Kidney epithelial cell (primary cell): ENCODE results near the gene HOXD9. TPM values are rescaled to one million over a fixed set of nuclear protein-coding genes. Genes with fewer than 3 reads are reported as not detected.
A peak's percentile ranks its signal among the peaks of the same experiment; 100 is the strongest.

Experiments
- DNase-seq: peaks from one replicate; pipeline ENCODE4 v3.0.0-alpha.2; 2010; ENCODE audit warnings: low read depth
- H3K27me3 ChIP-seq: 2 replicates; pipeline ENCODE4 v1.6.0; 2011; ENCODE audit warnings: low read length; ENCODE audit not compliant: control insufficient read depth, insufficient read depth
- H3K36me3 ChIP-seq: 2 replicates; pipeline ENCODE4 v1.5.1; 2011; ENCODE audit warnings: low read length; ENCODE audit not compliant: control insufficient read depth, insufficient read depth
- H3K4me3 ChIP-seq: 2 replicates; pipeline ENCODE4 v1.5.1; 2011; ENCODE audit warnings: low read depth, mild to moderate bottlenecking, control low read depth, low read length
- total RNA-seq: library from RNA; depleted of rRNA; stranded (reverse); fragments of >200 nt; gene quantifications from 2 replicates; pipeline ENCODE4 v1.2.3, GENCODE V29; 2015
- TF ChIP-seq, protein P1 (sequence below): IDR thresholded peaks from 2 replicates; pipeline ENCODE4 v1.5.1; 2011; ENCODE audit warnings: mild to moderate bottlenecking, moderate library complexity, low read length, control low read depth, inconsistent platforms; ENCODE audit not compliant: insufficient read depth, poor library complexity, severe bottlenecking

HOXD9 gene
- total RNA-seq, 1 donor from 2014 or later, result 12.2 TPM

DNA sequence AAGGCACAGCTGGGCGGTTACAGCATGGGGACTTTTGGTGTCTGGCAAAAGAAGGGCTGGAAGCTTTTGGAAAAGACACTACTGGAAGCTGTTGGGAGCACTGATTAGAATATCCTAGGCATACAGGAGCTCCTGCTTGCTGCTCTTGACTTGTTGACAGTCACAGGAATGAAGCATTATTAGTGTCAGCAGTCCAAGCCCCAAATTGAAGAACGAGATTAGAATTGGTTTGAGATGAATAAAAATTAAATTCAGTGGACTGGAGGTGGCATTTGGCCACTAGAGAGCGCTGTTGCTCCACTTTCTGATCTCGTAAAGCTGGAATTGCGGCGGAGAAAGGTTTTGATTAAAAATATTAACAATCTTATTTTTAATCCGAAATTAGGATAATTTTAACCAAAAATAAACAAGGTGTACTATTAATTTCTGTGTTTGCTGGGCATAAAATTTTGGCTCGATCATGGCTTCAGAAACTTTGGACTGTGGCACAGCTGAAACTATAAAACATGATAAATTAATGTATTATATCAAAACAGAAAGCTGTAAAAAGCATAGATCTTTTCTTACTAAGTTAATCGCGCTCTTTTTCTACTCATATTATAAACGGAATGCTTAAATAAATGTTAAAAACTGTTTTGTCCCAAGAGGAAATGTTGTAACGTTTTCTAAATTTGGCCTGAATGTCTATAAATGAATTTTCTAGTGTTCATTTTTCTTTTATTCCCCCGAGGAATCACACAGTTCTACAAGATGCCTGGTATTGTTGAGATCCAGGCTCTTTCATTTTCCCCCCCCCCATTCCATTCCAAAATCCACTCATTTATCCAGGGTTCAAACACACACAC, 4.6 kb downstream of the HOXD9 start:
- Histone ChIP-seq H3K27me3 (no peaks in the 10 kb centered on the region), H3K36me3 (no peaks in the 10 kb centered on the region), H3K4me3 (peak overlapping the region; percentile 67)
- TF ChIP-seq, protein P1, sequence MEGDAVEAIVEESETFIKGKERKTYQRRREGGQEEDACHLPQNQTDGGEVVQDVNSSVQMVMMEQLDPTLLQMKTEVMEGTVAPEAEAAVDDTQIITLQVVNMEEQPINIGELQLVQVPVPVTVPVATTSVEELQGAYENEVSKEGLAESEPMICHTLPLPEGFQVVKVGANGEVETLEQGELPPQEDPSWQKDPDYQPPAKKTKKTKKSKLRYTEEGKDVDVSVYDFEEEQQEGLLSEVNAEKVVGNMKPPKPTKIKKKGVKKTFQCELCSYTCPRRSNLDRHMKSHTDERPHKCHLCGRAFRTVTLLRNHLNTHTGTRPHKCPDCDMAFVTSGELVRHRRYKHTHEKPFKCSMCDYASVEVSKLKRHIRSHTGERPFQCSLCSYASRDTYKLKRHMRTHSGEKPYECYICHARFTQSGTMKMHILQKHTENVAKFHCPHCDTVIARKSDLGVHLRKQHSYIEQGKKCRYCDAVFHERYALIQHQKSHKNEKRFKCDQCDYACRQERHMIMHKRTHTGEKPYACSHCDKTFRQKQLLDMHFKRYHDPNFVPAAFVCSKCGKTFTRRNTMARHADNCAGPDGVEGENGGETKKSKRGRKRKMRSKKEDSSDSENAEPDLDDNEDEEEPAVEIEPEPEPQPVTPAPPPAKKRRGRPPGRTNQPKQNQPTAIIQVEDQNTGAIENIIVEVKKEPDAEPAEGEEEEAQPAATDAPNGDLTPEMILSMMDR, result peak; percentile 66
- no peak for DNase-seq

DNA sequence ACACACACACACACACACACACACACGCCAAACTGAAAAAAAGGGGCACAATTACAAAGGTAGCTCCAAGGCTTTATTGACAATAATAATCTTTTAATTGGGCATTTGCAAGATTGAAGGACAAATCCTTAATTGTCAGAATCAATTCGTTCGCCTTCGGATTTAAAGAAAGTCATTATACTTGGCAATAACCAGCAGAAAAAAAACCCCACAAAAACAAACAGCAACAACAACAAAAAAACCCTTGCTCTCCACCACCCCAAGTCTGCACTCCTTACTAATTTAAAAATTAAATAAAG, 5.2 kb downstream of the HOXD9 start:
- TF ChIP-seq, protein P1, result no peak
- Histone ChIP-seq H3K27me3 (no peaks in the 10 kb centered on the region), H3K36me3 (no peaks in the 10 kb centered on the region), H3K4me3 (peak overlapping the region; percentile 67)
- no peak for DNase-seq

DNA sequence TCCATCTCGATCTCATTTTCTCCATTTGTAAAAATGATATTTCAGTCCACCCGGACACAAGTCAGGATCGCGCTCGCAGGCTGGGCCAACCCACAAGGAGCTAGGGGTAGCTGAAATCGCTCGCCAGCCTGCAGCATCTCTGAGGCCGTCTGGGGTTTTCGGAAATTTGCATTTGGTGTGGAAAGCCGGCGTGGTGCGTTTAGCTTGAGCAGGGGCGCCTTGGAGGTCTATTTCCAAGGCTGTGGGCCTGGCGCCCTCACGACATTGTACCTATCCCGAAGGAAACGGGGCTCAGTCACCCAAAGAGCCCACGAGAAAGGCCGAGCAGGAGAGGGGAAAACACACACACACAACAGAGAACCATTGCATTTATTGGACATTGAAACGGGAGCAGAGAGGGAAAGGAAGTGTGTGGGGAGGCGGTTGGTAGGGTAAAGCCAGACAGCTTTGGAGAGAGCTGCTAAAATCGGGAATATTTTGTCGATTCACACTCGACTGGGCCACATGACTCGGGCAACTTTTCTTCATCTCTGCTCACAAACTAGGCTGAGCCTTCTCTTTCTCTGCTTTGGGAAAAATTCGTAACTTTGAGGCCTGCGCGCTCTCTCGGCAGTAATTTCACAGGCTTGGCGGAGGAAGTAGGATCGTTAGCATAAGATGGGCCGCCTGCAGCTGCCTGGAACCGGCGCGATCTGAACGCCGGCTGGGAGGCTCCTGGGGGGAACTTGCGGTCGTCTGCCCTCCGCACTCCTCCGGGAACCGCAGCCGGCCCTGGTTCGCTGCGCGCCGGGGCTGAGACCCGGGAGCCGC, 5.9 kb downstream of the HOXD9 start:
- TF ChIP-seq, protein P1, result no peak
- H3K4me3 ChIP-seq, result peak overlapping the region; percentile 67
- no peak for DNase-seq
- no peaks in the 10 kb centered on the region for H3K27me3 ChIP-seq
- no peaks in the 10 kb centered on the region for H3K36me3 ChIP-seq

DNA sequence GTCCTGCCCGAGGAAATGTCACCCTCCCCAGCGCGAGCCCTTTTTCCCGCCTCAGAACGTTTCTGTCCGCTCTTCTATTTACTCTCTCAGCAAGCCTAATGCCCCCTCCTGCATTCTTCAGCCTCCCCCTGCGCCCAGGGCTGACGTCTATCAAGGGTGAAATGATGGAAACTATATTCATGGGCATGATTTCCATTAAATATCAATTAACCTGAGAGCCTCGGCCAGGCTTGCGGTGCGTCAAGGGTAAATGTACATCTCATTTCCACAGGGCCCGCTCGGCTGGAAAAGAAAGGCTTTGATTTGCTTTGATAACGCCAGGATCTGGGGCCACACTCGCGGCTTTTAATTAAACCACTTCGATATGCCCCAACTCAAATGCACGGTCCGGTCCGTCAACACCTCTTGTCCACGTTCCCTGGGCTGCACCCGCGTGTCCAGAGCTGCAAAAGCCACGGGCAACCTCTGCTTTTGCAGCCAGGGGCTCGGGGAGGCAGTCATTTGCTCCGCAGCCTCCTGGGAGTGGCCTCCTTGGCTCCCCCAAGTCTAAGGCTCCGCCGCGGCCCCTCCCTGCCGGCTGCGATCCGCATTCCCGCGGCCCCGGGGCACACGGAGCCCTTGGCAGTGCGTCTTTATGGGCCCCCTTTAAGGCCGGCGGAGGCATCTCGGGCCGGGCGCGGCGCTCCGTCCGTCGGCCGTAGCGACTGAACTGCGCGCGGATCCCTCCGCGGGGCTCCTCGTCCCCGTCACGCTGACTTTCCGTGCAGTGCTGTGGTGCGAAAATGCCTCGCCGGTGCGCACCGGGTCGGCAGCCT, 6.7 kb downstream of the HOXD9 start, which contains the start of gene HOXD8:
Gene HOXD8, plus strand, starts transcription at position 724 of the 815 bp plus-strand sequence. CDS start 662 bp downstream, outside the sequence.
- H3K36me3 ChIP-seq, result no peaks in the 10 kb centered on the region
- no peaks in the 10 kb centered on the region for H3K27me3 ChIP-seq
- peak within 1 kb of the TSS; percentile 67 for H3K4me3 ChIP-seq
- no peak for DNase-seq
- TF ChIP-seq, protein P1, result no peak

DNA sequence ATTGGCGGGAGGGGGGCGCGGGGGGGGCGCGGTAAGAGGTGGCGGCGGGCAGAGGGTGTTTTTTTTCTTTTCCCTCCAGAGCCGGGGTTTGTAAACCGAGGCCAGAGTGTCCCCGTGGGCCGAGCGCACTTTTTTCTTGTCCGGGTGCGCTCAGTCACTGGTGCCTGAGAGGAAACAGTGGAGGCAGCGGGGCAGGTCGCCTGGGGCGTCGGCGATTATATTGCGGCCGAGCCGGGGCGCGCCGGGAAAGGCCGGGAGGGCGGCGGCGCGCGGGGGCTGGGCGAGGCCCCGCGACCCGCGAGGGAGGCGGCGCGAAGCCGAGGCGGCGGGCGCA, 7.3 kb downstream of the HOXD9 start:
- no peaks in the 10 kb centered on the region for H3K36me3 ChIP-seq
- peak overlapping the region; percentile 67 for H3K4me3 ChIP-seq
- no peak for DNase-seq
- TF ChIP-seq, protein P1, result no peak
- H3K27me3 ChIP-seq, result no peaks in the 10 kb centered on the region
